WTC11 (cell line): ENCODE data around the gene SCD. TPM values are rescaled to one million over a fixed set of nuclear protein-coding genes. Genes with fewer than 3 reads are reported as not detected.
"Not testable (repeated sequence)": the region's sequence is repeated elsewhere in the genome, so short reads cannot be mapped to it uniquely, and the experiment has no call there.

Experiments
- ATAC-seq: fragments of 200-7000 bp; cut with Tn5 transposase; 2 replicates; pipeline ENCODE4 v1.10.0; 2021; ENCODE audit warnings: mild to moderate bottlenecking, moderate library complexity
- CTCF ChIA-PET: fragments of 300-600 bp; sonication (Branson Sonifier 250); formaldehyde crosslinking; loops from one replicate; lab custom pipeline; 2021; ENCODE audit warnings: antibody characterized with exemption; lab: Charles Lee
- POLR2A ChIA-PET: fragments of 350-600 bp; sonication (Branson Sonifier 250); formaldehyde crosslinking; loops from one replicate; lab custom pipeline; 2021; ENCODE audit warnings: antibody characterized with exemption; lab: Charles Lee
- DNase-seq: peaks from one replicate; pipeline ENCODE4 v3.0.0; 2021; ENCODE audit warnings: low spot score
- H3K27ac Mint-ChIP-seq: 2 replicates; pipeline ENCODE4 v1.8.0; 2021; ENCODE audit warnings: mixed read lengths
- H3K27me3 Mint-ChIP-seq: 2 replicates; pipeline ENCODE4 v1.8.0; 2021; ENCODE audit warnings: low read depth, mild to moderate bottlenecking, moderate library complexity, mixed read lengths
- H3K36me3 Mint-ChIP-seq: 2 replicates; pipeline ENCODE4 v1.8.0; 2021; ENCODE audit warnings: mixed read lengths
- H3K4me1 Mint-ChIP-seq: 2 replicates; pipeline ENCODE4 v1.8.0; 2022; ENCODE audit warnings: mixed read lengths
- H3K4me3 Mint-ChIP-seq: 2 replicates; pipeline ENCODE4 v1.8.0; 2021; ENCODE audit warnings: mild to moderate bottlenecking, moderate library complexity, mixed read lengths
- H3K9me3 Mint-ChIP-seq: 2 replicates; pipeline ENCODE4 v1.8.0; 2021; ENCODE audit warnings: mixed read lengths
- ESRRA ChIP-seq: sonication (generic); formaldehyde crosslinking; IDR thresholded peaks from 2 replicates; pipeline ENCODE4 v1.8.1; 2022; ENCODE audit warnings: mild to moderate bottlenecking, missing genetic modification reagents, borderline replicate concordance
- ETV6 ChIP-seq: sonication (generic); formaldehyde crosslinking; IDR thresholded peaks from 2 replicates; pipeline ENCODE4 v1.8.1; 2022; ENCODE audit warnings: mild to moderate bottlenecking, missing genetic modification reagents
- FOXJ3 ChIP-seq: sonication (generic); formaldehyde crosslinking; IDR thresholded peaks from 2 replicates; pipeline ENCODE4 v1.9.0; 2021; ENCODE audit warnings: missing genetic modification reagents, mild to moderate bottlenecking, borderline replicate concordance
- FOXK1 ChIP-seq: sonication (generic); formaldehyde crosslinking; IDR thresholded peaks from 2 replicates; pipeline ENCODE4 v1.8.0; 2022; ENCODE audit warnings: mild to moderate bottlenecking, moderate library complexity, missing genetic modification reagents
- MYBL2 ChIP-seq: sonication (generic); formaldehyde crosslinking; IDR thresholded peaks from 2 replicates; pipeline ENCODE4 v1.8.1; 2023; ENCODE audit warnings: mild to moderate bottlenecking, moderate library complexity, missing genetic modification reagents
- NFE2L1 ChIP-seq: sonication (generic); formaldehyde crosslinking; IDR thresholded peaks from 2 replicates; pipeline ENCODE4 v1.8.1; 2023; ENCODE audit warnings: missing genetic modification reagents
- PRRX2 ChIP-seq: fragments of 250-450 bp; sonication (Bioruptor Pico); IDR thresholded peaks from 2 replicates; pipeline ENCODE4 v1.8.0; 2021; ENCODE audit warnings: mild to moderate bottlenecking
- SMAD4 ChIP-seq: sonication (generic); formaldehyde crosslinking; IDR thresholded peaks from 2 replicates; pipeline ENCODE4 v1.8.0; 2022; ENCODE audit warnings: mild to moderate bottlenecking, missing genetic modification reagents
- SP1 ChIP-seq: sonication (generic); formaldehyde crosslinking; conservative IDR thresholded peaks from 2 replicates; pipeline ENCODE4 v1.8.1; 2022; ENCODE audit warnings: missing genetic modification reagents
- TEAD1 ChIP-seq: sonication (generic); formaldehyde crosslinking; IDR thresholded peaks from 2 replicates; pipeline ENCODE4 v1.8.0; 2022; ENCODE audit warnings: mild to moderate bottlenecking, missing genetic modification reagents
- TEAD4 ChIP-seq: sonication (generic); formaldehyde crosslinking; IDR thresholded peaks from 2 replicates; pipeline ENCODE4 v1.8.0; 2022; ENCODE audit warnings: mild to moderate bottlenecking, missing genetic modification reagents
- USF1 ChIP-seq: sonication (generic); formaldehyde crosslinking; IDR thresholded peaks from 2 replicates; pipeline ENCODE4 v1.8.0; 2022; ENCODE audit warnings: mild to moderate bottlenecking, missing genetic modification reagents
- USF2 ChIP-seq: sonication (generic); formaldehyde crosslinking; IDR thresholded peaks from 2 replicates; pipeline ENCODE4 v1.8.1; 2023; ENCODE audit warnings: mild to moderate bottlenecking, missing genetic modification reagents, moderate library complexity
- ZBTB43 ChIP-seq: sonication (generic); formaldehyde crosslinking; IDR thresholded peaks from 2 replicates; pipeline ENCODE4 v1.8.1; 2023; ENCODE audit warnings: mild to moderate bottlenecking, missing genetic modification reagents
- ZNF425 ChIP-seq: fragments of 250-450 bp; sonication (Bioruptor Pico); conservative IDR thresholded peaks from 2 replicates; pipeline ENCODE4 v1.9.0; 2021; ENCODE audit warnings: mild to moderate bottlenecking
- total RNA-seq: library from RNA; stranded (reverse); gene quantifications from 3 replicates; pipeline ENCODE4 v1.2.3, GENCODE V29; 2021
- TF ChIP-seq, protein P1 (sequence below): sonication (generic); formaldehyde crosslinking; IDR thresholded peaks from 2 replicates; pipeline ENCODE4 v1.8.0; 2022; ENCODE audit warnings: mild to moderate bottlenecking, missing genetic modification reagents
- TF ChIP-seq, protein P2 (sequence below): sonication (generic); formaldehyde crosslinking; IDR thresholded peaks from 2 replicates; pipeline ENCODE4 v1.8.0; 2022; ENCODE audit warnings: mild to moderate bottlenecking, missing genetic modification reagents

Gene SCD
- total RNA-seq, 1 experiment from 2014 or later: 556 TPM

DNA sequence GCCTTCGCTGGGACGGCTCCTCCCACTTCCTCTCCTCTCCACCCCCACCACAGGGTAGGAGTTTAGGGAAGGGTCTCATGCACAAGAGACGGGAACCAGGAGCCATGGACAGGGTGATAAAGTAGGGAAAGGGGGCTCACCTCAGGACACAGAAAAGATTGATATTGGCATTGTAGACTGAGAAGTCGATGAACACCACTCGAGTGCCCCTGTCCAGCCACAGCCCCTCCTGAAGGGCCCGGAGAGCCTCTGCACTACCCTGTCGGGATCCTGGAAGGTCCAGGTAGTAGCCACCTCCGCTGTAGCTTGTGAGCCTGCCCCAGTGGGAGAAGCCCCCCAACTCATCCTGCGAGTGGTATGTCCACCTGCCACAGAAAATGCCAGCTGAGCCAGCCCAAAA, 49.8 kb upstream of the SCD start:
- Mint-ChIP-seq H3K4me3 (no peak overlapping the region), H3K9me3 (peaks cover 28% of the 10 kb centered on the region), H3K36me3 (peaks cover 20% of the 10 kb centered on the region), H3K27me3 (peaks cover 18% of the 10 kb centered on the region), H3K4me1 (peaks cover 24% of the 10 kb centered on the region), H3K27ac (no peak overlapping the region)
- POLR2A ChIA-PET: no interaction called here
- CTCF ChIA-PET: interaction anchor here (1.5 kb wide), 1 partner anchor 212 kb away, joined by 3 read pairs; no protein-coding TSS in a partner anchor
- ATAC-seq: peak; percentile 25; the same call in 1 of the 2 replicates
- no peak for DNase-seq
- TF ChIP-seq SP1 (CRISPR knock-in tag) (no peak), PRRX2 (CRISPR knock-in tag) (no peak), NFE2L1 (CRISPR knock-in tag) (no peak), TEAD4 (CRISPR knock-in tag) (no peak), MYBL2 (CRISPR knock-in tag) (no peak), SMAD4 (CRISPR knock-in tag) (no peak), ZBTB43 (CRISPR knock-in tag) (no peak), ZNF425 (no peak), FOXJ3 (no peak)
- TF ChIP-seq, protein P1, sequence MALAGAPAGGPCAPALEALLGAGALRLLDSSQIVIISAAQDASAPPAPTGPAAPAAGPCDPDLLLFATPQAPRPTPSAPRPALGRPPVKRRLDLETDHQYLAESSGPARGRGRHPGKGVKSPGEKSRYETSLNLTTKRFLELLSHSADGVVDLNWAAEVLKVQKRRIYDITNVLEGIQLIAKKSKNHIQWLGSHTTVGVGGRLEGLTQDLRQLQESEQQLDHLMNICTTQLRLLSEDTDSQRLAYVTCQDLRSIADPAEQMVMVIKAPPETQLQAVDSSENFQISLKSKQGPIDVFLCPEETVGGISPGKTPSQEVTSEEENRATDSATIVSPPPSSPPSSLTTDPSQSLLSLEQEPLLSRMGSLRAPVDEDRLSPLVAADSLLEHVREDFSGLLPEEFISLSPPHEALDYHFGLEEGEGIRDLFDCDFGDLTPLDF (CRISPR knock-in tag): no peak

DNA sequence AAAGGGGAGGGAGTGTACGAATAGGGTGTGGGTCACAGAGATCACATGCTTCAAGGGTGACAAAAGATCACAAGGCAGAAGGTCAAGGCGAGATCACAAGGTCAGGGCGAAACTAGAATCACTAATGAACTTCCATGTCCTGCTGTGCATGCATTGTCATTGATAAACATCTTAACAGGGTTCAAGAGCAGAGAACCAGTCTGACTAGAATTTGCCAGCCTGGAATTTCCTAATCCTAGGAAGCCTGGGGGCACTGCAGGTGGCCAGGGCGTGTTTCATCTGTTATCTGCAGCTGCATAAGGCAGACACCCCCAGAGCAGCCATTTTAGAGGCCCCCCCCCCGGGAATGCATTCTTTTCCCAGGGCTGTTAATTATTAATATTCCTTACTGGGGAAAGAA, 45.9 kb upstream of the SCD start:
- TF ChIP-seq ETV6 (CRISPR knock-in tag) (peak; percentile 61; the same call in 1 of the 2 replicates), USF1 (CRISPR knock-in tag) (peak; percentile 63; the same call in 1 of the 2 replicates), NFE2L1 (CRISPR knock-in tag) (0 out of 2 replicates have a peak, but pooled peaks have one; percentile 50), TEAD1 (peak; percentile 92; the same call in 1 of the 2 replicates), ESRRA (peak; percentile 84; the same call in 1 of the 2 replicates), SP1 (CRISPR knock-in tag) (peak; percentile 70), USF2 (CRISPR knock-in tag) (peak; percentile 67), TEAD4 (CRISPR knock-in tag) (peak; percentile 41; the same call in 1 of the 2 replicates), FOXK1 (CRISPR knock-in tag) (peak; percentile 90)
- TF ChIP-seq, protein P2, sequence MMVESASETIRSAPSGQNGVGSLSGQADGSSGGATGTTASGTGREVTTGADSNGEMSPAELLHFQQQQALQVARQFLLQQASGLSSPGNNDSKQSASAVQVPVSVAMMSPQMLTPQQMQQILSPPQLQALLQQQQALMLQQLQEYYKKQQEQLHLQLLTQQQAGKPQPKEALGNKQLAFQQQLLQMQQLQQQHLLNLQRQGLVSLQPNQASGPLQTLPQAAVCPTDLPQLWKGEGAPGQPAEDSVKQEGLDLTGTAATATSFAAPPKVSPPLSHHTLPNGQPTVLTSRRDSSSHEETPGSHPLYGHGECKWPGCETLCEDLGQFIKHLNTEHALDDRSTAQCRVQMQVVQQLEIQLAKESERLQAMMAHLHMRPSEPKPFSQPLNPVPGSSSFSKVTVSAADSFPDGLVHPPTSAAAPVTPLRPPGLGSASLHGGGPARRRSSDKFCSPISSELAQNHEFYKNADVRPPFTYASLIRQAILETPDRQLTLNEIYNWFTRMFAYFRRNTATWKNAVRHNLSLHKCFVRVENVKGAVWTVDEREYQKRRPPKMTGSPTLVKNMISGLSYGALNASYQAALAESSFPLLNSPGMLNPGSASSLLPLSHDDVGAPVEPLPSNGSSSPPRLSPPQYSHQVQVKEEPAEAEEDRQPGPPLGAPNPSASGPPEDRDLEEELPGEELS (CRISPR knock-in tag): peak; percentile 40; the same call in 1 of the 2 replicates
- H3K9me3 Mint-ChIP-seq: peaks cover 28% of the 10 kb centered on the region
- DNase-seq: peak; percentile 61
- H3K27ac Mint-ChIP-seq: peak overlapping the region; percentile 84
- peaks cover 34% of the 10 kb centered on the region for H3K4me1 Mint-ChIP-seq
- POLR2A ChIA-PET, H3K27me3 Mint-ChIP-seq, H3K4me3 Mint-ChIP-seq, CTCF ChIA-PET, ATAC-seq: not testable (repeated sequence)
- peaks cover 20% of the 10 kb centered on the region for H3K36me3 Mint-ChIP-seq
